Measurements from ENCODE around the gene MYO5A. TPM values are rescaled to one million over a fixed set of nuclear protein-coding genes. Genes with fewer than 3 reads are reported as not detected.
"Not testable (repeated sequence)": the region's sequence is repeated elsewhere in the genome, so short reads cannot be mapped to it uniquely, and the experiment has no call there.

Gene MYO5A
- total RNA-seq, 1 donor from 2014 or later: 26.2 TPM

GRCh38 chr15:52288051-52288942 lies 240.4 kb downstream of the MYO5A start:
- peaks cover 15% of the 10 kb centered on the region for H3K27me3 Mint-ChIP-seq (ENCODE audit: insufficient read depth)
- no peak for DNase-seq (ENCODE audit: low spot score)
- H3K27ac Mint-ChIP-seq: no peak overlapping the region
- H3K4me1 Mint-ChIP-seq (ENCODE audit: low read depth): peaks cover 26% of the 10 kb centered on the region
- H3K9me3 Mint-ChIP-seq: no peaks in the 10 kb centered on the region
- H3K36me3 Mint-ChIP-seq (ENCODE audit: low read depth): no peaks in the 10 kb centered on the region
- no peak overlapping the region for H3K4me3 Mint-ChIP-seq
- intact Hi-C loops (cut with micrococcal nuclease): no loop called here

- peaks cover 24% of the 10 kb centered on the region for H3K4me1 Mint-ChIP-seq (ENCODE audit: low read depth)
- H3K9me3 Mint-ChIP-seq: no peaks in the 10 kb centered on the region
- intact Hi-C loops (cut with micrococcal nuclease): no loop called here
- H3K4me3 Mint-ChIP-seq: no peak overlapping the region
- no peak overlapping the region for H3K27ac Mint-ChIP-seq
- peaks cover 5% of the 10 kb centered on the region for H3K27me3 Mint-ChIP-seq (ENCODE audit: insufficient read depth)
- DNase-seq (ENCODE audit: low spot score): no peak
- H3K36me3 Mint-ChIP-seq (ENCODE audit: low read depth): no peaks in the 10 kb centered on the region
Observed at GRCh38 chr15:52287114-52287513, 241.6 kb downstream of the MYO5A start.

- H3K4me3 Mint-ChIP-seq; intact Hi-C loops (cut with micrococcal nuclease); H3K9me3 Mint-ChIP-seq; H3K27ac Mint-ChIP-seq; H3K27me3 Mint-ChIP-seq (ENCODE audit: insufficient read depth); H3K36me3 Mint-ChIP-seq (ENCODE audit: low read depth); DNase-seq (ENCODE audit: low spot score): not testable (repeated sequence)
- peaks cover 19% of the 10 kb centered on the region for H3K4me1 Mint-ChIP-seq (ENCODE audit: low read depth)
Observed at GRCh38 chr15:52285941-52286340, 242.7 kb downstream of the MYO5A start.

- no peak overlapping the region for H3K4me3 Mint-ChIP-seq
- H3K27ac Mint-ChIP-seq: no peak overlapping the region
- no peak for DNase-seq (ENCODE audit: low spot score)
- H3K4me1 Mint-ChIP-seq (ENCODE audit: low read depth): peaks cover 2% of the 10 kb centered on the region
- no peaks in the 10 kb centered on the region for H3K9me3 Mint-ChIP-seq
- H3K36me3 Mint-ChIP-seq (ENCODE audit: low read depth): no peaks in the 10 kb centered on the region
- intact Hi-C loops (cut with micrococcal nuclease): no loop called here
- peaks cover 1% of the 10 kb centered on the region for H3K27me3 Mint-ChIP-seq (ENCODE audit: insufficient read depth)
Observed at GRCh38 chr15:52284164-52284563, 244.5 kb downstream of the MYO5A start.

GRCh38 chr15:52283281-52283680 lies 245.4 kb downstream of the MYO5A start:
- Mint-ChIP-seq H3K36me3 (ENCODE audit: low read depth) (no peaks in the 10 kb centered on the region), H3K9me3 (no peaks in the 10 kb centered on the region), H3K4me3 (no peak overlapping the region), H3K27ac (no peak overlapping the region), H3K4me1 (ENCODE audit: low read depth) (no peaks in the 10 kb centered on the region), H3K27me3 (ENCODE audit: insufficient read depth) (peaks cover 1% of the 10 kb centered on the region)
- intact Hi-C loops (cut with micrococcal nuclease): no loop called here
- DNase-seq (ENCODE audit: low spot score): no peak

GRCh38 chr15:52282418-52282817 lies 246.3 kb downstream of the MYO5A start:
- Mint-ChIP-seq H3K27ac (no peak overlapping the region), H3K4me1 (ENCODE audit: low read depth) (no peaks in the 10 kb centered on the region), H3K4me3 (no peak overlapping the region), H3K27me3 (ENCODE audit: insufficient read depth) (peaks cover 1% of the 10 kb centered on the region), H3K9me3 (no peaks in the 10 kb centered on the region), H3K36me3 (ENCODE audit: low read depth) (no peaks in the 10 kb centered on the region)
- DNase-seq (ENCODE audit: low spot score): no peak
- intact Hi-C loops (cut with micrococcal nuclease): no loop called here

- H3K9me3 Mint-ChIP-seq: no peaks in the 10 kb centered on the region
Observed at GRCh38 chr15:52281085-52282035, 247.3 kb downstream of the MYO5A start.

GRCh38 chr15:52280326-52281084 lies 248.2 kb downstream of the MYO5A start:
- Mint-ChIP-seq H3K36me3 (ENCODE audit: low read depth) (peaks cover 3% of the 10 kb centered on the region), H3K27me3 (ENCODE audit: insufficient read depth) (peaks cover 10% of the 10 kb centered on the region), H3K27ac (no peak overlapping the region), H3K9me3 (no peaks in the 10 kb centered on the region), H3K4me1 (ENCODE audit: low read depth) (no peaks in the 10 kb centered on the region), H3K4me3 (no peak overlapping the region)
- DNase-seq (ENCODE audit: low spot score): no peak
- intact Hi-C loops (cut with micrococcal nuclease): no loop called here

More at GRCh38 chr15:52281085-52282035, 247.3 kb downstream of the MYO5A start:
- no peak for DNase-seq (ENCODE audit: low spot score)
- H3K27ac Mint-ChIP-seq: no peak overlapping the region
- H3K27me3 Mint-ChIP-seq (ENCODE audit: insufficient read depth): peaks cover 2% of the 10 kb centered on the region
- no peaks in the 10 kb centered on the region for H3K36me3 Mint-ChIP-seq (ENCODE audit: low read depth)
- H3K4me1 Mint-ChIP-seq (ENCODE audit: low read depth): no peaks in the 10 kb centered on the region
- H3K4me3 Mint-ChIP-seq: no peak overlapping the region
- intact Hi-C loops (cut with micrococcal nuclease): no loop called here

- Mint-ChIP-seq H3K4me3 (no peak overlapping the region), H3K4me1 (ENCODE audit: low read depth) (no peaks in the 10 kb centered on the region), H3K36me3 (ENCODE audit: low read depth) (peaks cover 3% of the 10 kb centered on the region), H3K9me3 (no peaks in the 10 kb centered on the region), H3K27ac (no peak overlapping the region), H3K27me3 (ENCODE audit: insufficient read depth) (peaks cover 16% of the 10 kb centered on the region)
- DNase-seq (ENCODE audit: low spot score): no peak
- intact Hi-C loops (cut with micrococcal nuclease): no loop called here
Observed at GRCh38 chr15:52278636-52279367, 249.9 kb downstream of the MYO5A start.

- H3K4me3 Mint-ChIP-seq: no peak overlapping the region
- H3K27ac Mint-ChIP-seq: no peak overlapping the region
- no peaks in the 10 kb centered on the region for H3K4me1 Mint-ChIP-seq (ENCODE audit: low read depth)
- no peaks in the 10 kb centered on the region for H3K9me3 Mint-ChIP-seq
- H3K36me3 Mint-ChIP-seq (ENCODE audit: low read depth): peaks cover 3% of the 10 kb centered on the region
- intact Hi-C loops (cut with micrococcal nuclease): no loop called here
- no peak for DNase-seq (ENCODE audit: low spot score)
- H3K27me3 Mint-ChIP-seq (ENCODE audit: insufficient read depth): peaks cover 17% of the 10 kb centered on the region
Observed at GRCh38 chr15:52278135-52278534, 250.5 kb downstream of the MYO5A start.

- no peak for DNase-seq (ENCODE audit: low spot score)
- no peak overlapping the region for H3K4me3 Mint-ChIP-seq
- peaks cover 3% of the 10 kb centered on the region for H3K36me3 Mint-ChIP-seq (ENCODE audit: low read depth)
- no peaks in the 10 kb centered on the region for H3K4me1 Mint-ChIP-seq (ENCODE audit: low read depth)
- intact Hi-C loops (cut with micrococcal nuclease): no loop called here
- peaks cover 21% of the 10 kb centered on the region for H3K27me3 Mint-ChIP-seq (ENCODE audit: insufficient read depth)
- H3K9me3 Mint-ChIP-seq: no peaks in the 10 kb centered on the region
- no peak overlapping the region for H3K27ac Mint-ChIP-seq
Observed at GRCh38 chr15:52277575-52277974, 251.1 kb downstream of the MYO5A start.

GRCh38 chr15:52276256-52276770 lies 252.4 kb downstream of the MYO5A start:
- Mint-ChIP-seq H3K27me3 (ENCODE audit: insufficient read depth) (peaks cover 24% of the 10 kb centered on the region), H3K27ac (no peak overlapping the region), H3K36me3 (ENCODE audit: low read depth) (peaks cover 3% of the 10 kb centered on the region), H3K4me3 (no peak overlapping the region), H3K9me3 (no peaks in the 10 kb centered on the region), H3K4me1 (ENCODE audit: low read depth) (no peaks in the 10 kb centered on the region)
- intact Hi-C loops (cut with micrococcal nuclease): no loop called here
- DNase-seq (ENCODE audit: low spot score): no peak
